ENCODE data around the gene SMG7.

Gene SMG7

DNA sequence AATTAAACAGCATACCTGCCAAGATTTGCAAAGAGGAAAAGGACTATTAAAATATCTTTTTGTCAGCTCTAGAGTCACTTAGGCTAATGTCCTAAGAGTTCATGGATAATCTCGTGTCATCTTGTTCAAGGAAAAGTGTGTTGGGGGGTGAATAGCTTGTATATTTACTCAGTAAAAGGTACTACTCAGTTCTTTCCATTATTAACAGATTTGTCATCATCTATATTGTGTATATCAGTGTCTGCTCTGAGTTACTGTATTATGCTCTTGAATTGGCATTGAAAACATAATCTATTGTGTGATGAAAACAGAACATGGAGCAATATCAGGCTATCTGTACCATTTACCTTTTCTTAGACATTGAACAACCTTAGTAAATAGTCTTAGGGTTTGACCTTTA is 41.9 kb downstream of the SMG7 start:
- no peak for DNase-seq

DNA sequence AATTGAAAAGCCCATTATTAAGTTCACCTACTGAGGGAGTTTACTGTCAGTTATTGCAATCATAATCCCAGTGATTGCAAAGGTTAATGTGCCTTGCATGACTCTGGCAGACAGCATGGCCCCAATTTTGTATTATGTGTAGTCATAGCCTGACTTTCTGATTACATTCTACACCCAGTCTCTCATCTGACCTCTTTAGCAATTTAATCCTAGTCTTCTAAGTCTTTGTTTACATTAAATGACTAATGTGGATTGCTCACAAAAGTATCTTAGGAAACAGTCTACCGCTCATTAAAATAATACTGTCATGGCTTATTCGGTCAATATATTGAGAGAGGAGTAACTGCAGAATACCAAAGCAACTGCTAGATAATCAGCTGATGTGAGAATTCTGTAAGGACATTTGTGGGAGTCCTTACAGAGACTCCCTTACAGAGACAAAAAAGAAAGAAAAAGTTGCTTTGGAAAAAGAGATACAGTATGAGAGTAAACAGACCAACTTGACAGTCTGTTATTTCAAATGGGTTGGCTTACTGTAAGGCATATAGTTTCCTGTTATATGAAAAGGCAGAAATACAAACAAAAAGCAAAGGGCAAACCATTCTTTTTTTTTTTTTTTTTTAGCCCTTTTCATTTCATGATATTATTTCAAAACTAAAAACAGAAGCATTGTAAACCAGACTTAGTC is 42.8 kb downstream of the SMG7 start:
- DNase-seq, result no peak

GRCh38 chr1:183516725-183517124 is 44.4 kb downstream of the SMG7 start:
- no peak for DNase-seq

GRCh38 chr1:183517401-183517800 is 45.1 kb downstream of the SMG7 start:
- DNase-seq, result no peak

GRCh38 chr1:183520379-183520778 is 48.1 kb downstream of the SMG7 start:
- DNase-seq, result no peak

DNA sequence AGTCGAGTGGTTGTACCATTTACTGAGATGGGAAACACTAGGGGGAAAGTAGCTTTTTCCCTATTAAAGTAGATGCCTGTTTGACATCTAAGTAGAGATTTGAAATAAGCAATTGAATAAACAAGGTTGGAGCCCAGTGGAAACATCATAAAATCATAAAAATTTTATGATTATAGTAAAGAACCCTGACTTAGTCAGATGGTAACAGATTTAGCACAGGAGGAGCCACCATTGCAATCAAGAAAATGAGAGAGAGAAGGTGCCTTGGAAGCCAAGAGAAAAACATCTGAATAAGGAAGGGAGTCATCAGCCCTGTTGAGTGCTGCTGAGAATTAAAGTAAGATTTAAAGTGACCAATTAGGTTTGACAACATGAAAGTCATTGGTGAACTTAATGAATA is 49.8 kb downstream of the SMG7 start:
- no peak for DNase-seq

GRCh38 chr1:183528577-183528976 is 56.3 kb downstream of the SMG7 start:
- DNase-seq, result no peak

- DNase-seq, result no peak
These were observed 61.4 kb downstream of the SMG7 start for GRCh38 chr1:183533617-183534174.

DNA sequence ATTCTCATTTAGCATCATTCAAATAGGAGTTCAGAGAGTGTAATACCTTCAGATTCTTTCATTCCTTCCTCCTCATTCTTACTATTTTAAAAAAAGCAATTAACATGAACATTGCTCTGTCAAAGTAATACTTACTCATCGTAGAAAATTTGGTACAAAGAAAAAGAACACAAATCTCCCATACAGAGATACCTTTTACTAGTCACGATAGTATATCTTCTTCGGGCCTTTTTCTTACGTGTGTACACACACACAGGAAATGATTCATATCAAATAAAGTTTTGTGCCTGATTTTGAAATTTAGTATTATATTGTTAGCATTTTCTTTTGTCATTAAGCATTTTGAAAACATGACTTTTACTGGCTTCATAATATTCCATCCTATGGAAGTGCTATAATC is 65.1 kb downstream of the SMG7 start:
- no peak for DNase-seq

- DNase-seq, result peak; percentile 45
These were observed 71.4 kb downstream of the SMG7 start for GRCh38 chr1:183543619-183544204.

- no peak for DNase-seq
These were observed 72.4 kb downstream of the SMG7 start for GRCh38 chr1:183544598-183545297.

GRCh38 chr1:183546427-183546826 is 74.1 kb downstream of the SMG7 start:
- no peak for DNase-seq

DNA sequence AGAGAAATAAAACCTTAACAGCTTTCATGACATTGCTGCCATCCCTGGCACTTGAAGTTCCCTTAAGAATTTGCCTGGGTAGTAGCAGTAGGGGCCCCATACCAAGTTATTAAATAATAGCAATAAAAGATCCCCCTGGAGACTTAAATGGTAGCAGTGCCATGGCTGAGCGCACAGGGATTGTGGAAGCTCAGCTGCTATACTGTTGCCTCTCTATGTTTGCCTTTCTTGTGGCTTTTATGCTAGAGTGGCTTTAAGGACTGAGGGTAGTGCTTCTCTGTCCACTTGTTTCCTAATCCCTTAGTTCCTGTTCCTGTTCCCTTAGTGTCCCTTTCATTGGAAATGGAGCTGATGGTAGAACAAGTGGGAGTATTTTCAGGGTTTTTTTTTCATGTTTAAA is 75.8 kb downstream of the SMG7 start:
- DNase-seq, result peak; percentile 90

GRCh38 chr1:183550915-183551314 is 78.6 kb downstream of the SMG7 start:
- no peak for DNase-seq

DNA sequence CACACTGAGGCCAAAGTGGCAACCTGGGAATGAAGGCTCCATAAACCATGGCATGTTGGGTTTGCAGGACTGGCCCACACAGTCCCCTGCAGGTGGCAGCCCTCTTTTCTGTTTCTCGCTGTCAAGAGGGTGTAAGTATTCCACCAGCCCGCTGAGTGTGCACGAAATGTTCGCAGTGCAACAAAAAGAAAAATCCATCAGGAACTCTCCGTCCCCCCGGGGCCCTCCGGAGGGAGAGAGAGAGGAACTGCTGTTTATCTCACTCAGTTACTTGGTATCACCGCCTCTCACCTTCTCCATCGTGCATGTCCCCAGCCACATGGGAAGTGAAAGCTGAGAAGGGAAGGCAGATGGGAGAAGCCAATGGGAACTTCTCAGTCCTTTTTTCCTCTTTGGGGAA is 79.6 kb downstream of the SMG7 start:
- DNase-seq, result no peak

DNA sequence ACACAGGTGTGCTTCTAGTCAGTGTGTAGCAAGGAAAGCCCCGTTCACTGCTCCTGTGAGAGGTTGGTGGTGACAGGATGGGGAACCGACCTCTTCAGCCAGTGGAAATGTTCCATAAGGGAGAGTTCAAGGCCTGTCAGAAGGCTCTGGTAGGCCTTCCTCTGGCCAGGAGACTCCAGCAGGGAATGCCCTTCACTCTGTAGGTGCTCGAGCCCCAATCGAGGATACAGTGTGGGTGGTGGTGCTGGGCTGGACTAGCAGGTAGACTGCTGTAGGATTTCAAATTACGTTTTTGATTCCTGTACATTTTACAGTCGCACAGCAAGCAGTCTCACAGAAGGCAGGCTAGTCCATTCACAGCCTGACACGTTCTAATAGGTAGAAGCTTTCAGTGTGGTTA is 80.1 kb downstream of the SMG7 start:
- no peak for DNase-seq

DNA sequence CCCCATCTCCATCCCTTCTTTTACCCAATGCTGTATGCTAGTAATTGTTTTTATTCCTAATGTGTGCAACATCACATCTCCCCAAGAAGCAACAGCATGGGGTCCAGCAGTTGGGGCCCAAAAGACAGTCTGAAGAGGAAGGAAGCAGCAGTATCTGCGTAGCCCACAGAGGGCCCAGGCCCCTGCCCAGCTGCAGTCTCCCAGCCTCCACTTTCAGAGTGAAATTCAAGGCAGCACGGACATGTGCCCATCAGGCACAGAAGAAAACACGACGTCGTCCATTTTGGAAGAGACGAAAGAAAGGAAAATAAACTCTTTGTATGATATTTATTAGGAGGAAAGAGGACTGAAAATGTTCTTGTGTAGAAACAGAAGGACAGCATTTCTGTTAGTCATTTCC is 80.6 kb downstream of the SMG7 start:
- DNase-seq, result no peak

DNA sequence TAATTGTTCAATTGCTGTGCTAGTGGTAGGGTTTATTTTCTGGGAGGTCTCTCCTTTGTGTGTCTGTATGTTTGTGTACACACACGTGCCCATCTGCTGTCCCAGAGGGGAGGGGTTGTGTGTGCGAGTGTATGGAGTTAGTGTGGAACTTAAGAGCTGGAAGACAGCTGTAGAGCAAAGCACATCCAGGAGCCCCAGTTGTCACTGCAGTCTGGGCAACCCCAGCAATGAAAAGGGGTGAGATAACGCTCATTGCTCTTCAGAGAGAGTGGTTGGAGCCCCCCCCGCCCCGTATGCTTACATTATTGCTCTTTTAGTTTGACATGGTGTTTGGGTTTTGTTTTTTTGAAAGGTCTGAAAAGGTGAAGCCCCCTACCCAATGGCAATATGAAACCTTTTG is 81.0 kb downstream of the SMG7 start:
- no peak for DNase-seq

DNA sequence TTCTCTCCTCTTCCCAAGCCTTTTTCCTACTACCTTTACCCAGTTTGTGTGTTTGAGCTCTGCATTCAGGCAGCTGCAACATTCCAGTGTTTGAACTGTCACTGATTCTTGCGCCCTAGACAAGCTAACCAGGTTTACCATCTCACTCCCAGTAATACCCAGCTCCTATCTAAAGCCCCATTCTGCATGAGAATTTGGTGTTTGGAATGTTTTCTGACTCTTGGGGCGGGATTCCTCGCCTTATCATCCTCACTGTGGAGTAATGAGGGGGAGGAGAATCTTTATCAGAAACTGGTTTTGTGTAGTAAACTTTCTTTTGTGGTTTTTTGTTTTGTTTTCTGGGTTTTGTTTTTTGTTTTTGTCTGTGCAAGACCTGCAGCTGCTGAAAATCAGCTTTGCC is 81.5 kb downstream of the SMG7 start:
- no peak for DNase-seq

DNA sequence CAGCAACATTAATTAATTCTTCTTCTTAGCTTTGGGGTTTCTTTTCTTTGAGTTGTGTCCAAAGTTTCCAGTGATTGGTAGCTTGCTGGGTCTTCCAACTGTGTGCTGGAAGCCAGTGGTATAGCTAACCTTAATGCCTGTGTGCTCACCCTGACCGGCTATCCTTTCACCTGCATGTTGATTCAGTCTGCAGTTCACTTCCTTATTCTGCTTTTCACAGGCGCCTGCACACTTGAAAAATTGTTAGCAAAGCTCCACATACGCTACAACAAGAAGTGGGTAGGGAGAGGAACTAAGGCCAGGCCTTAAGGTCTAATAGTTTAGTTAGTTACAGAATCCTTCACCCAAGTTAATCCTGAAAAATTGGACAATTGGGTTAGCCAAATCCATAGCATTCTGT is 82.3 kb downstream of the SMG7 start:
- DNase-seq, result no peak

DNA sequence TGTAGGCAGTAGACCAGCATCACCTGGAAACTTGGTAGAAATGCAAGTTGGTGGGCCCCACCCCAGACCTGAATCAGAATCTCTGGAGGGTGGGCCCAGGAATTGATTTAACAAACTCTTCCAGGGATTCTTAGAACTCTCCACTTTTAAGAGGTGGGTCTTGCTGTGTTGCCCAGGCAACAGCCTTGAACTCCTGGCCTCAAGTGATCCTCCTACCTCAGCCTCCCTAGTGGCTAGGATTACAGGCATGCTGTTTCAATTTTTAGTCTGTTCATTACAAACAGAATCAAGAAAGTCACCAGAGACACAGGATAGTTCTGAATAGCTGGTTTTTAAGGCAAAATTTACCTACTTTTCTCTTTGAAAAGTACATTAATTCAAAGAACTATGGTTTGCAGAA is 86.8 kb downstream of the SMG7 start:
- DNase-seq, result no peak

- no peak for DNase-seq
These were observed 90.4 kb downstream of the SMG7 start for GRCh38 chr1:183562701-183563100.

DNA sequence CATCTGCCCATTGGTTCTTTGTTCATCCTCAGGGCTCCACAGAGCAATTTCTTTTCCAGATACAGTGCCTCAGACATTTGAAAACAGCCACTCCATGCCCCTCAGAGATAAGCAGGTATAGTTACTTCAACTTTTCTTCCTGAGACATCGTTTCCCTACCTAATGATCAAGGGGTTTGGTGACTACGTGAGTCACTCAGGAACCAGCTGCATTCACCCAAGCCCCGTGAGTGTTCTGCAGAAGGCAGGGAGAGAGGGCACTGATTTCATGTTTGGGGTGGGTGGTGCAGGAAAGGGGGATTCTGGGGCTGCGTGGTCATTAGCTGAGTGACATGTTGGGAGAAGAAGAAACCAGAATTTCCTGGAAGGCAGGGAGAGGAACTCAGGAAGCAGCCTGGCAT is 93.0 kb downstream of the SMG7 start:
- no peak for DNase-seq

GRCh38 chr1:183566026-183566425 is 93.7 kb downstream of the SMG7 start:
- no peak for DNase-seq
